ENCODE measurements around the gene PHACTR3. TPM values are rescaled to one million over a fixed set of nuclear protein-coding genes. Genes with fewer than 3 reads are reported as not detected.
"Not testable (repeated sequence)": the region's sequence is repeated elsewhere in the genome, so short reads cannot be mapped to it uniquely, and the experiment has no call there.

Gene PHACTR3
- 10 to 100 TPM in 5 of 8 experiments, under 1 TPM in 3; 0.18 to 44.8 (median 26.7) TPM for total RNA-seq

GRCh38 chr20:59603781-59604541 is at the start of gene PHACTR3:
Gene PHACTR3 (plus strand): TSS chr20:59604540. CDS start chr20:59605015, 475 bp downstream.
- ATAC-seq (replicated peaks in 6 of 8) = peak in 5 of 8 experiments; percentile 51 to 66 (median 51)

DNA sequence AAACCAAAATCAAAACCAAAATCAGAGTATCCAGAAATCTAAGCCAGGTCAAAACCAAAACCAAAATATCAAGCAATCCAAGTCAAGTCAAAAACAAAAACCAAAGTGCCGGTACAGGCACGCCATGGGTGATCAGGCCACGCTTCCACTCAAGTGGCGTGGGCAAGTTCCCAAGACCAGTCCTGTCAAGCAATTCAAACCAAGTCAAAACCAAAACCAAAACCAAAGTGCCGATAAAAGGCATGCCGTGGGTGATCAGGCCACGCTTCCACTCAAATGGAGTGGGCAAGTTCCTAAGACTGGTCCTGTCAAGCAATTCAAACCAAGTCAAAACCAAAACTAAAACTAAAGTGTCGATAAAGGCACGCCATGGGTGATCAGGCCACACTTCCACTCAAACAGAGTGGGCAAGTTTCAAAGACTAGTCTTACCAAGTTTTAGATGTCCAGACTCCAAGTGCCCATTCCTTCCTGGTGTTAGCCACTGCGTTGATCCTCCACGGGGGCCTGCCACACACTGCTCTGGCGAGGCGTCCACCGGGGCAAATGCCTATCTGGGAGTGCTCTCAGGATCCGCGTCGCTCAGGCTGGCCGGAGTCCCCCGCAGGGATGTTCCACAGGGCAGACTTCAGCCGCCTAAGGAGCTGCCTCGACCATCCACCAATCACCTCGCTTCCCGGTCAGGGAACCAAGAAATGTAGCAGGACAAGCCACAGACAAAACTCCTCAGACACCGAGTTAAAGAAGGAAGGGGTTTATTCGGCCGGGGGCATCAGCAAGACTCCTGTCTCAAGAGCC is 46.4 kb upstream of the PHACTR3 start:
- WGBS, 10 experiments = 63 to 100% (median 87%) methylated on average over 2 to 12 of the region's 26 CpGs; no CpG with 5 or more reads in 3 of the 10 experiments

More at GRCh38 chr20:59603781-59604541, at the start of gene PHACTR3:
- in situ Hi-C loops (cut with MboI; ENCODE audit: low pct_unique_long_range_greater_than_20kb in 2 of 9, low sequenced_read_pairs in 9 of 9, unreplicated experiment in 9 of 9) = loop anchor here in 4 of 9 experiments (25.0 kb wide), 2 partner anchors 108 to 133 kb away; no protein-coding TSS in a partner anchor
- H3K27ac ChIP-seq = peak within 1 kb of the TSS; percentile 93 to 96
- peaks cover 29 to 35% of the 10 kb centered on the region in 2 donors for H3K4me1 ChIP-seq (replicated peaks in 1 of 2)
- H3K4me3 ChIP-seq = peak within 1 kb of the TSS; percentile 54 to 75 (median 64)
- 0% methylated on average over 1 of the region's 40 CpGs; no CpG with 5 or more reads in 9 of the 10 experiments for WGBS, 10 experiments

DNA sequence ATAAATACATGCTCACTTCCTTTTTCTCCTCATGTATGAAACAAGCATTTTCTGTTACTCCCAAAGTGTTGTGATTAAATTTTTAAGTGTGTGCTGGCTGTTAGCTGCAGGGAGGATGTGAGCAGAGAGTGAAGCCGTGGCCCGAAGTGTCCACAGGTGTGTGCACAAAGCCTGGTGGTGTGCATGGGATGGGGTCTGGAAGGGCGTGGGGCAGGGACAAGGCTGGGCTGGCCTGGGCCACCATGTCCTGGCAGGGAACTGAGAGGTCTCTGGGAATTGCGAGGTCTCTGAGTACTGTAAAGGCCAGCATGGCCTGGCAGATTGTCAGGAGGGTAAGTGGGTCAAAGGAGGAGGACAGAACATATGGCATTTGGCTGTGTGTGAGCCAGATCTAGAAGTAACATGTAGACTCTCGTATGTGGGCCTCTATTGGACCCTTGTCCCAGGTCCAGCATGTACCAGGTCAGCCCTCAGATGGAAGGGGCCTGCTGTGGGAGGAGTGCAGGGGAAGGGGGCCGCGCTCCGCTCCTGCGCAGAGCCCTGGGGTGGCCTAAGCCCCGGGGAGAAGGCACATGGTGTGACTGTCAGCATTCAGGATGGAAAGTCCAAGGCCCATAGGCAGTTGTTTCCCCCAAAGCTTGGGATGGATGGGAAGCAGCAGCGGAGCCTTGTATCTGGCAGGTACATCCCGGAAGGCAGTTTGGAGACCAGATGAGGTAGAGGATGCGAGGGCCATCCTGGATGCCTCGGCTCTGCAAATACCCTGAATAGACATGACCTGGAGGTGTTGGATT is 45.1 kb upstream of the PHACTR3 start:
- 15 to 100% (median 87%) methylated on average over 1 to 14 of the region's 14 CpGs; no CpG with 5 or more reads in 1 of the 10 experiments for WGBS, 10 experiments
- no peak for ATAC-seq (replicated peaks in 6 of 8)
- Histone ChIP-seq H3K4me3 (no peak overlapping the region), H3K4me1 (replicated peaks in 1 of 2) (no peaks in the 10 kb centered on the region), H3K27ac (no peak overlapping the region)
- in situ Hi-C loops (cut with MboI; ENCODE audit: low pct_unique_long_range_greater_than_20kb in 2 of 9, low sequenced_read_pairs in 9 of 9, unreplicated experiment in 9 of 9) = no loop called here

More for the DNA sequence above, 46.4 kb upstream of the PHACTR3 start:
- H3K4me1 ChIP-seq (replicated peaks in 1 of 2); ATAC-seq (replicated peaks in 6 of 8); in situ Hi-C loops (cut with MboI; ENCODE audit: low pct_unique_long_range_greater_than_20kb in 2 of 9, low sequenced_read_pairs in 9 of 9, unreplicated experiment in 9 of 9); H3K4me3 ChIP-seq; H3K27ac ChIP-seq: not testable (repeated sequence)

- no peak for ATAC-seq (replicated peaks in 6 of 8)
- Histone ChIP-seq H3K27ac (no peak overlapping the region), H3K4me1 (replicated peaks in 1 of 2) (no peaks in the 10 kb centered on the region), H3K4me3 (no peak overlapping the region)
- in situ Hi-C loops (cut with MboI; ENCODE audit: low pct_unique_long_range_greater_than_20kb in 2 of 9, low sequenced_read_pairs in 9 of 9, unreplicated experiment in 9 of 9) = no loop called here
- WGBS, 10 experiments = 13 to 100% (median 76%) methylated on average over 1 to 6 of the region's 7 CpGs; no CpG with 5 or more reads in 2 of the 10 experiments
Observed at GRCh38 chr20:59559863-59560262, 44.5 kb upstream of the PHACTR3 start.

GRCh38 chr20:59560588-59561227 is 43.6 kb upstream of the PHACTR3 start:
- in situ Hi-C loops (cut with MboI; ENCODE audit: low pct_unique_long_range_greater_than_20kb in 2 of 9, low sequenced_read_pairs in 9 of 9, unreplicated experiment in 9 of 9) = no loop called here
- Histone ChIP-seq H3K4me1 (replicated peaks in 1 of 2) (no peaks in the 10 kb centered on the region), H3K4me3 (no peak overlapping the region), H3K27ac (no peak overlapping the region)
- 0 to 41% (median 17%) methylated on average over 1 to 7 of the region's 7 CpGs; no CpG with 5 or more reads in 1 of the 10 experiments for WGBS, 10 experiments
- peak in 4 of 8 experiments; percentile 31 to 74 (median 52) for ATAC-seq (replicated peaks in 6 of 8)

DNA sequence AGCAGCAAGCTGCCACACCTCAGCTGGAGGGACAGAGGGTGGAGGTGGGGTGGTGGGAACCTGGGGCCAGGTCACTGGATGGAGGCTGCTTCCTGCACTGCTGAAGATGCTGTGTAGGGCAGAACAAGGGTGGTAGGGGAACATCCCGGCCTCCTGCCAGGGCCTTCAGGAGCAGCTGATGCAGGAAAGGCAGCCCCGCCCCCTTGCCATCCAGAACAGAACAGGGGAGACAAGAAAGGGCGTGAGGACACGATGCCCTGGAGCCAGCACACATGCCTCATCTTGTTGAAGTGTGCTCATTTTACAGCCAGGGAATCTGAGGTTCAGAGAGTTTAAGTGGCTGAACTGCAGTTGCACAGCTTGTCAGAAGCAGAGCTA is 43.1 kb upstream of the PHACTR3 start:
- H3K27ac ChIP-seq = no peak overlapping the region
- in situ Hi-C loops (cut with MboI; ENCODE audit: low pct_unique_long_range_greater_than_20kb in 2 of 9, low sequenced_read_pairs in 9 of 9, unreplicated experiment in 9 of 9) = no loop called here
- H3K4me3 ChIP-seq = no peak overlapping the region
- 57 to 100% (median 60%) methylated on average over 1 of the region's 4 CpGs; no CpG with 5 or more reads in 7 of the 10 experiments for WGBS, 10 experiments
- no peak for ATAC-seq (replicated peaks in 6 of 8)
- H3K4me1 ChIP-seq (replicated peaks in 1 of 2) = no peaks in the 10 kb centered on the region

DNA sequence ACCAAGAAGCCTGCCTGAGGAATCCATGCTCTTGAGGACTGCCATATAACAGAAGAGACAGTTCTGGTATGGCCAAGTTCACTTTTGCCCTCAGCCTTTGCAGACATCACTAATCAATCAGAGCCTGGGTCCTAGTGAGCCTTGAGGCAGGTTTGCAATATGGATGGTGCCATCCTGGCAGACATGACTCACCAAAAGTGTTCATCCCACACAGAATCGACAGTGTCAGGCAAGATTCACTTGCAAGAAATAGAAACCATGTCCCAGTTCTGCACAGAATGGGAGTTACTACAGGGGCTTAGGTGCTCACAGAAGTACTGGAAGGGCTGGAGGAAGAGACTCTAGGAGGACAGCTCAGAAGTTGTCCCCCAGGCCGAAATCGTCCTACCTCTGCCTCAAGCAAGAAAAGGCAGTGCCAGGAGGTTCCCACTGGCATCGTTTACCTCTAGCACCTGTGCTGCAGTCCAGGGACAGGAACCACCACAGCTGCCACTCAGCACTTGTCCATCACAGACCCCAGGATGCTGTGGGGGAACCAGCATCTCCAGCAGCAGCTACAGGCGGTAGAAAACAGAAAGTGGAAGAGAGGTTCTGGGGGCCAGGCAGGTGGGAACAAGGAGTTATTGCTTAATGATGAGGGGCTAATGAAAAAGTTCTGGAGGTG is 42.6 kb upstream of the PHACTR3 start:
- no peak for ATAC-seq (replicated peaks in 6 of 8)
- WGBS, 10 experiments = 0 to 80% (median 65%) methylated on average over 1 to 5 of the region's 5 CpGs; no CpG with 5 or more reads in 4 of the 10 experiments
- no peak overlapping the region for H3K4me3 ChIP-seq
- H3K27ac ChIP-seq = no peak overlapping the region
- no peaks in the 10 kb centered on the region for H3K4me1 ChIP-seq (replicated peaks in 1 of 2)
- in situ Hi-C loops (cut with MboI; ENCODE audit: low pct_unique_long_range_greater_than_20kb in 2 of 9, low sequenced_read_pairs in 9 of 9, unreplicated experiment in 9 of 9) = no loop called here

DNA sequence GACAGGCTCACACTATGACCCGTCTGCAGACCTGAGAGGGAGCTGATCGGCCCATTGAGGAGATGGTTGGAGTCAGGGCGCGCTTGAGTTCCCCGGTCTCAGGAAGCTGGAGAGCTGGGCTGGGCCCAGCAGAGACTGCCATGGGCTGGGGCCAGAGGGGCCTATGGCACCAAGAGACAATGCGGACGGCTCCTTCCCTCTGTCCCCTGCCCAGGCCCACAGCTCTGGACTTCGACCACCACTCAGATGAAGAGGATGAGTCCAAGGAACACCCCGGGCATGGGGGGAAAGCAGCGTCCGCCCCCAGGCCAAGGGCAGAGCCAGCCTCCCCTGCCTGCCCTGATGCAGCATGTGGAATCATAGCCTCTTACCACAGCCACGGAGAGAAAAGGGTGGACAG is 40.2 kb upstream of the PHACTR3 start:
- Histone ChIP-seq H3K4me1 (replicated peaks in 1 of 2) (no peaks in the 10 kb centered on the region), H3K27ac (no peak overlapping the region), H3K4me3 (no peak overlapping the region)
- no peak for ATAC-seq (replicated peaks in 6 of 8)
- WGBS, 10 experiments = 23 to 100% (median 73%) methylated on average over 1 to 6 of the region's 12 CpGs; no CpG with 5 or more reads in 3 of the 10 experiments
- in situ Hi-C loops (cut with MboI; ENCODE audit: low pct_unique_long_range_greater_than_20kb in 2 of 9, low sequenced_read_pairs in 9 of 9, unreplicated experiment in 9 of 9) = no loop called here

GRCh38 chr20:59564943-59565342 is 39.4 kb upstream of the PHACTR3 start:
- in situ Hi-C loops (cut with MboI; ENCODE audit: low pct_unique_long_range_greater_than_20kb in 2 of 9, low sequenced_read_pairs in 9 of 9, unreplicated experiment in 9 of 9) = no loop called here
- 0 to 80% (median 33%) methylated on average over 1 of the region's 1 CpG; no CpG with 5 or more reads in 1 of the 10 experiments for WGBS, 10 experiments
- ATAC-seq (replicated peaks in 6 of 8) = no peak
- Histone ChIP-seq H3K4me3 (no peak overlapping the region), H3K27ac (no peak overlapping the region), H3K4me1 (replicated peaks in 1 of 2) (no peaks in the 10 kb centered on the region)

DNA sequence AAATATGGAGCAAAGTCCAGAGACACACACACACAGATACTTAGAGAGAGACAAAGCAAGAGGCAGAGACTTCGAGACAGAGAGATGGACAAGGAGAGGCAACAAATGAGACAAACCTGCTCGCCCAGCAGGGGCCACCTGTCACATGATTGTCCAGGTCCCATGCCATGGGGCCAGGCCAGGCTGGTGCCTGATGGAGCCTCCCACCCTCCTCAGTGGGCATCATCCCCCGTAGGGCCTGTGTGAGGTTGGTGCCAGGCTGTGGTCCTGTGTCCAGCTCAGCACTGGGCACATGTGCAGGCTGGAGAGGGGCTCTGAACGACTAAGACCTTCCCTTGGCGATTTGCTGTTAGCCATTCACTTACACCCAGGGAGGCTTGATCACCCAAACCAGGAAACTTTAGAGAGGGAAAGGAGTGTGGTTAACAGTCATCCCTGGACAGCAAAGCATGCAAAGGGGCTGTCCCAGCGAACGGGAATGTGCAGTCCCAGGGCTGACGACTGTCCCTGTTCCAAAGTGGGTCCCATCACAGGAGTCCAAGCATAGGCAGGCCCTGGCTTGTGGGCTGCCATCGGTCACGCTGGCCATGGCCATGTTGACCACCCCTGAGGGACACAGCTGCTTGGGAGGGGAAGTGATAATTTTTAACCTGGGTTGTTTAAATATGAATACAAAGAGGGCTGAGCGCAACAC is 38.4 kb upstream of the PHACTR3 start:
- no peak for ATAC-seq (replicated peaks in 6 of 8)
- Histone ChIP-seq H3K4me3 (no peak overlapping the region), H3K27ac (no peak overlapping the region), H3K4me1 (replicated peaks in 1 of 2) (no peaks in the 10 kb centered on the region)
- in situ Hi-C loops (cut with MboI; ENCODE audit: low pct_unique_long_range_greater_than_20kb in 2 of 9, low sequenced_read_pairs in 9 of 9, unreplicated experiment in 9 of 9) = no loop called here
- 17 to 100% (median 73%) methylated on average over 1 to 6 of the region's 11 CpGs; no CpG with 5 or more reads in 1 of the 10 experiments for WGBS, 10 experiments

All from motor neuron (in vitro differentiated cells).